H9 (cell line): Measurements from ENCODE around the gene ARPP19. TPM values are rescaled to one million over a fixed set of nuclear protein-coding genes. Genes with fewer than 3 reads are reported as not detected.

Experiments
- DNase-seq: peaks from one replicate; pipeline ENCODE4 v3.0.0-alpha.2; 2017
- H2AFZ ChIP-seq: one replicate; pipeline ENCODE4 v1.6.1; 2013; ENCODE audit warnings: mild to moderate bottlenecking, low read length, control low read depth, moderate library complexity
- H2AK5ac ChIP-seq: 2 replicates; pipeline ENCODE4 v1.6.1; 2013; ENCODE audit warnings: low read length, control low read depth, mixed read lengths; ENCODE audit not compliant: insufficient read length
- H2BK120ac ChIP-seq: one replicate; pipeline ENCODE4 v1.6.1; 2013; ENCODE audit warnings: low read depth, mild to moderate bottlenecking, low read length, control low read depth, inconsistent platforms; ENCODE audit not compliant: poor library complexity, severe bottlenecking
- H2BK12ac ChIP-seq: 2 replicates; pipeline ENCODE4 v1.6.1; 2013; ENCODE audit warnings: low read length, control low read depth, mixed read lengths, low read depth; ENCODE audit not compliant: insufficient read length
- H2BK15ac ChIP-seq: 2 replicates; pipeline ENCODE4 v1.6.1; 2013; ENCODE audit warnings: low read depth, low read length, control low read depth
- H2BK20ac ChIP-seq: one replicate; pipeline ENCODE4 v1.6.1; 2013; ENCODE audit warnings: low read depth, mild to moderate bottlenecking, low read length, control low read depth, inconsistent platforms; ENCODE audit not compliant: poor library complexity, severe bottlenecking
- H2BK5ac ChIP-seq: 2 replicates; pipeline ENCODE4 v1.6.1; 2013; ENCODE audit warnings: low read length, control low read depth, mixed read lengths; ENCODE audit not compliant: insufficient read length
- H3K14ac ChIP-seq: 2 replicates; pipeline ENCODE4 v1.6.1; 2013; ENCODE audit warnings: low read length, control low read depth; ENCODE audit not compliant: insufficient read depth
- H3K18ac ChIP-seq: 2 replicates; pipeline ENCODE4 v1.6.1; 2013; ENCODE audit warnings: low read depth, mild to moderate bottlenecking, mixed read lengths, low read length, control low read depth; ENCODE audit not compliant: insufficient read length
- H3K23ac ChIP-seq: 2 replicates; pipeline ENCODE4 v1.6.1; 2013; ENCODE audit warnings: low read length, control low read depth, mixed read lengths, low read depth; ENCODE audit not compliant: insufficient read length
- H3K23me2 ChIP-seq: 2 replicates; pipeline ENCODE4 v1.6.1; 2013; ENCODE audit warnings: low read depth, mild to moderate bottlenecking, mixed read lengths, low read length, control low read depth; ENCODE audit not compliant: insufficient read length, poor library complexity, severe bottlenecking
- H3K27ac ChIP-seq: 2 replicates; pipeline ENCODE4 v1.5.1; 2013; ENCODE audit warnings: low read length, control low read depth, mixed read lengths, low read depth; ENCODE audit not compliant: insufficient read length
- H3K27me3 ChIP-seq: 2 replicates; pipeline ENCODE4 v1.6.1; 2013; ENCODE audit warnings: low read length, control low read depth, inconsistent platforms; ENCODE audit not compliant: insufficient read depth
- H3K4ac ChIP-seq: 2 replicates; pipeline ENCODE4 v1.6.1; 2013; ENCODE audit warnings: low read depth, mild to moderate bottlenecking, control low read depth, inconsistent platforms, low read length, moderate library complexity
- H3K4me1 ChIP-seq: 2 replicates; pipeline ENCODE4 v1.6.1; 2013; ENCODE audit warnings: low read length, control low read depth, inconsistent platforms; ENCODE audit not compliant: insufficient read depth
- H3K4me2 ChIP-seq: 2 replicates; pipeline ENCODE4 v1.6.1; 2013; ENCODE audit warnings: low read length, control low read depth, mixed read lengths; ENCODE audit not compliant: insufficient read length, insufficient read depth
- H3K56ac ChIP-seq: 2 replicates; pipeline ENCODE4 v1.6.1; 2013; ENCODE audit warnings: low read depth, mild to moderate bottlenecking, mixed read lengths, low read length, control low read depth; ENCODE audit not compliant: insufficient read length
- H3K79me1 ChIP-seq: 2 replicates; pipeline ENCODE4 v1.6.1; 2013; ENCODE audit warnings: low read depth, mild to moderate bottlenecking, moderate library complexity, low read length, control low read depth, inconsistent platforms; ENCODE audit not compliant: insufficient read depth, poor library complexity, severe bottlenecking
- H3K79me2 ChIP-seq: 2 replicates; pipeline ENCODE4 v1.6.1; 2013; ENCODE audit warnings: low read length, control low read depth, inconsistent platforms; ENCODE audit not compliant: insufficient read depth
- H3K9ac ChIP-seq: 2 replicates; pipeline ENCODE4 v1.6.1; 2013; ENCODE audit warnings: low read length, control low read depth, mixed read lengths; ENCODE audit not compliant: insufficient read length; ENCODE audit errors: extremely low read depth
- H3K9me3 ChIP-seq: one replicate; pipeline ENCODE4 v1.6.1; 2013; ENCODE audit warnings: low read depth, low read length, inconsistent platforms; ENCODE audit not compliant: control insufficient read depth
- H3T11ph ChIP-seq: one replicate; pipeline ENCODE4 v1.6.1; 2013; ENCODE audit warnings: mild to moderate bottlenecking, low read length, control low read depth, inconsistent platforms
- H4K20me1 ChIP-seq: one replicate; pipeline ENCODE4 v1.6.1; 2013; ENCODE audit not compliant: control insufficient read depth, insufficient read length, insufficient read depth
- H4K5ac ChIP-seq: 2 replicates; pipeline ENCODE4 v1.6.1; 2013; ENCODE audit warnings: low read depth, mild to moderate bottlenecking, mixed read lengths, low read length, control low read depth; ENCODE audit not compliant: insufficient read length
- H4K8ac ChIP-seq: replicated peaks from 2 replicates; pipeline ENCODE4 v1.6.1; 2013; ENCODE audit warnings: low read length, control low read depth, mixed read lengths, low read depth; ENCODE audit not compliant: insufficient read length
- H4K91ac ChIP-seq: 2 replicates; pipeline ENCODE4 v1.6.1; 2013; ENCODE audit warnings: low read depth, mild to moderate bottlenecking, moderate library complexity, mixed read lengths, low read length, control low read depth; ENCODE audit not compliant: insufficient read length
- H3K27ac Mint-ChIP-seq, 3 experiments: 2 replicates in 2 of 3; 3 replicates in 1 of 3; pipeline ENCODE4 v1.8.0; 2020 to 2021; ENCODE audit warnings: mixed read lengths in 3 of 3, mild to moderate bottlenecking in 1 of 3, moderate library complexity in 1 of 3
- H3K27me3 Mint-ChIP-seq: 2 replicates; pipeline ENCODE4 v1.8.0; 2021; ENCODE audit warnings: low read depth, mild to moderate bottlenecking, moderate library complexity, mixed read lengths
- H3K36me3 Mint-ChIP-seq, 3 experiments: 2 replicates in 2 of 3; 3 replicates in 1 of 3; pipeline ENCODE4 v1.8.0; 2020 to 2021; ENCODE audit warnings: low read depth in 3 of 3, mixed read lengths in 3 of 3; ENCODE audit not compliant: insufficient read depth in 1 of 3
- H3K4me1 Mint-ChIP-seq, 2 experiments: 2 replicates each; pipeline ENCODE4 v1.8.0; 2020; ENCODE audit warnings: mixed read lengths in 2 of 2
- H3K4me3 Mint-ChIP-seq, 2 experiments: 2 replicates in 1 of 2; 3 replicates in 1 of 2; pipeline ENCODE4 v1.8.0; 2020 to 2021; ENCODE audit warnings: mild to moderate bottlenecking in 2 of 2, mixed read lengths in 2 of 2, moderate library complexity in 1 of 2
- H3K9me3 Mint-ChIP-seq, 2 experiments: 2 replicates in 1 of 2; 3 replicates in 1 of 2; pipeline ENCODE4 v1.8.0; 2020; ENCODE audit warnings: mild to moderate bottlenecking in 2 of 2, mixed read lengths in 2 of 2, moderate library complexity in 1 of 2
- WGBS: extraction: QIAGEN DNeasy Blood & Tissue Kit; methylation state at CpG from one replicate; pipeline ENCODE4 v1.1.7; 2013; ENCODE audit warnings: missing lambda C conversion rate, low lambda C conversion rate, mixed read lengths; ENCODE audit not compliant: insufficient read length; ENCODE audit errors: extremely low coverage; 5-methylcytosine and 5-hydroxymethylcytosine counted together
- total RNA-seq: library from RNA; stranded (reverse); gene quantifications from 2 replicates; pipeline ENCODE4 v1.2.1, GENCODE V29; 2021
- TF ChIP-seq, protein P1 (sequence below): fragments of 200-600 bp; sonication (generic); conservative IDR thresholded peaks from 3 replicates; pipeline ENCODE4 v1.8.0; 2021; ENCODE audit warnings: antibody characterized with exemption, mild to moderate bottlenecking

The ARPP19 gene
- total RNA-seq, 1 experiment from 2014 or later, result 247 TPM

GRCh38 chr15:52537459-52537858 lies 31.4 kb downstream of the ARPP19 start:
- Mint-ChIP-seq H3K9me3 (peaks cover 21 to 22% of the 10 kb centered on the region in 2 experiments), H3K27ac (no peak overlapping the region), H3K36me3 (peaks cover 0 to 16% (median 12%) of the 10 kb centered on the region in 3 experiments; a peak in 5 of 7 replicates), H3K4me3 (no peak overlapping the region), H3K27me3 (peaks cover 9% of the 10 kb centered on the region), H3K4me1 (no peaks in the 10 kb centered on the region)
- H4K20me1 ChIP-seq, result no peaks in the 10 kb centered on the region
- no peaks in the 10 kb centered on the region for H3K79me2 ChIP-seq
- H2BK5ac ChIP-seq, result no peak overlapping the region
- H3K56ac ChIP-seq, result no peak overlapping the region
- no peaks in the 10 kb centered on the region for H3K79me1 ChIP-seq
- H3K4me2 ChIP-seq, result no peak overlapping the region
- no peak overlapping the region for H2BK20ac ChIP-seq
- H3K23ac ChIP-seq, result no peak overlapping the region
- no peak overlapping the region for H4K5ac ChIP-seq
- H3K14ac ChIP-seq, result no peak overlapping the region
- TF ChIP-seq, protein P1, sequence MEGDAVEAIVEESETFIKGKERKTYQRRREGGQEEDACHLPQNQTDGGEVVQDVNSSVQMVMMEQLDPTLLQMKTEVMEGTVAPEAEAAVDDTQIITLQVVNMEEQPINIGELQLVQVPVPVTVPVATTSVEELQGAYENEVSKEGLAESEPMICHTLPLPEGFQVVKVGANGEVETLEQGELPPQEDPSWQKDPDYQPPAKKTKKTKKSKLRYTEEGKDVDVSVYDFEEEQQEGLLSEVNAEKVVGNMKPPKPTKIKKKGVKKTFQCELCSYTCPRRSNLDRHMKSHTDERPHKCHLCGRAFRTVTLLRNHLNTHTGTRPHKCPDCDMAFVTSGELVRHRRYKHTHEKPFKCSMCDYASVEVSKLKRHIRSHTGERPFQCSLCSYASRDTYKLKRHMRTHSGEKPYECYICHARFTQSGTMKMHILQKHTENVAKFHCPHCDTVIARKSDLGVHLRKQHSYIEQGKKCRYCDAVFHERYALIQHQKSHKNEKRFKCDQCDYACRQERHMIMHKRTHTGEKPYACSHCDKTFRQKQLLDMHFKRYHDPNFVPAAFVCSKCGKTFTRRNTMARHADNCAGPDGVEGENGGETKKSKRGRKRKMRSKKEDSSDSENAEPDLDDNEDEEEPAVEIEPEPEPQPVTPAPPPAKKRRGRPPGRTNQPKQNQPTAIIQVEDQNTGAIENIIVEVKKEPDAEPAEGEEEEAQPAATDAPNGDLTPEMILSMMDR, result no peak
- DNase-seq, result no peak
- H3K4ac ChIP-seq, result no peak overlapping the region
- no peak overlapping the region for H2BK12ac ChIP-seq
- WGBS, result no CpG with 5 or more reads among the region's 8 CpGs
- H4K91ac ChIP-seq, result no peak overlapping the region
- H3T11ph ChIP-seq, result no peak overlapping the region
- H3K27ac ChIP-seq, result no peak overlapping the region
- no peaks in the 10 kb centered on the region for H3K23me2 ChIP-seq
- H3K4me1 ChIP-seq, result no peaks in the 10 kb centered on the region
- H2BK120ac ChIP-seq, result no peak overlapping the region
- H2AK5ac ChIP-seq, result no peak overlapping the region
- no peaks in the 10 kb centered on the region for H3K9me3 ChIP-seq
- H3K9ac ChIP-seq, result no peak overlapping the region
- H2BK15ac ChIP-seq, result no peak overlapping the region
- no peak overlapping the region for H2AFZ ChIP-seq
- no peak overlapping the region for H3K18ac ChIP-seq
- no peaks in the 10 kb centered on the region for H3K27me3 ChIP-seq
- H4K8ac ChIP-seq, result no peak overlapping the region
